GM21619 (cell line): ENCODE data around the gene STK39.

Experiments used
- ATAC-seq: cut with Tn5 transposase; IDR thresholded peaks from one replicate; pipeline ENCODE4 v1.9.1; 2021; ENCODE audit not compliant: unreplicated experiment

STK39 gene

GRCh38 chr2:168024459-168024858 is 222.9 kb downstream of the STK39 start:
- no peak for ATAC-seq

DNA sequence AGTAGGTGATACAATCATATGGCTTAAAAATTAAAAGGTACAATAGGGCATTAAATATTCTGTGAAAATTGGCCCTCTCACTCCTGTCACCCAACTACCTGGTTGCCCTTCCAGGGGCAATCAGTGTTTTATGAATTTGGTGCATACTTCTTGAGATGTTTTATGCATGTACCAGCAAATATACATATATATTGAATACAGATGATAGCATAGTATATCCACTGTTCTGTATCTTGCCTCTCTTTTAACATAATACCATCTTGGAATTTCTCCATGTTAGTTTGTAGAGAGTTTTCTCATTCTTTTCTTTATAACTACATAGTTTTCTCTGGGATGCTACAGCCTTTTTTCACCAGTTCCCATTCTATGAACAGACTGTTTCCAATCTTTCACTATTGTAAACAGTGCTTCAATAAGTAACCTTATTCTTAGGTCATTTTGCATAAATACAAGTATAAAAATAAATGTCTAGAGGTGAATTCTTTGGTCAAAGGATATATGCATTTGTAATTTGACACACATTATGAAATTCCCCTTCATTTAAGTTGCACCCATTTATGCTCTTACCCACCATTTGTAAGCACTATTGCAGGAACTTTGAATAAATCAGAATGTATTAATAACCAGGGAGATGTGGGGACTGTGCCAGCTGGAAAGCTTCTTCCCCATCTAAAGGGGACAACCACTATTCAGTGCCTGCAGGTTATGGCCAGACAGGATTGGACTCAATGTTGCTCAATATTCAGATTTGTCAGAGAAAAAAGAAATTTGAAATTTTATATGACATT is 225.4 kb downstream of the STK39 start:
- ATAC-seq, result no peak

DNA sequence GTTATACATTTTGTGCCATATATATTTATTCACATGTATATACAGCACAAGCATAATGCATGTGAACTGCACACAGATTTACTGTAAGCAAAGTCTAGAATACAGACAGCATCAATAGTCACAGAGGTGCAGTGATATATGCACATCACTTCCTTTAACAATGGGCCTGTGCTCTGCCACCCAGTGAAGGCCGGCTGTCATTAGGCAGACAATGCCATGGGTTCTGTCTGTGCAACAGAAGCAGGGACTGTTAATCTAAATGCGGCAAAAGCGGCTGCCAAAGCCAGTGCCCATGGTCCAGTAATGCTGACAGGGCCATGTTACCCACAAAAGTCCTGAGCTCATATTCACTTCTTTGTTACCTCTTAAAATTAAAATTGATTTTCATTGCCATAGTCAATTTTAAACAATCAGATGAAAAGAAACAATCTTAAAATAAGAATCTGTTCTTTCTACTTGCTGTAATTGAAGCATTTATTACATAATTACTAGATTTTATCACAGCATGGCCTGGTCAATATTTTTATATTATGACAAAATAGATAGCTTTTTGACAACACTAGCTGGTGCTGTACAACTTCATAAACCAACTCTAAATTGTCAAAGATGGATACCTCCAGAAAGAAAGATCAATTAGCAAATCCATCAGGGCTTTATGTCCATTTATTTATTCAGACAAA is 232.0 kb downstream of the STK39 start:
- ATAC-seq, result no peak

- ATAC-seq, result no peak
These were observed 237.5 kb downstream of the STK39 start for GRCh38 chr2:168009900-168010299.

- no peak for ATAC-seq
These were observed 238.7 kb downstream of the STK39 start for GRCh38 chr2:168008646-168009195.

DNA sequence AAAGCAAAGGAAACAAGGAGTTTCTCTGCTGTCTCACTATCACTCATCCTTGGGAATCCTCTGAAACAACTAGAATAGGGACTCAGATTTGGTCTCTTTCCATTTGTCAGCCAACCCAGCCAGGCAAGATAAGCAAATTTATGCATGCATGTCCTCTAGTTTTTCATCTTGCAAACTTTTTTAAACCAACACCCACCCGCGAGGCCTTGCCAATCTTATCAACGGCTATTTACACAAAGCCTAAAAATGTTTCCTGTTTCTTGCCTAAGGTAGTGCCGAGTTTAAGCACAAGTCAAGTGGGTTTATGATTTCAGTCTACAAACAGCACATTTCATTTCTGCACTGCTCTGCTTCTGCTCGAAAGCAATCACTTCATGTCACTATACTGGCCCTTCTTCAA is 240.9 kb downstream of the STK39 start:
- ATAC-seq, result no peak

DNA sequence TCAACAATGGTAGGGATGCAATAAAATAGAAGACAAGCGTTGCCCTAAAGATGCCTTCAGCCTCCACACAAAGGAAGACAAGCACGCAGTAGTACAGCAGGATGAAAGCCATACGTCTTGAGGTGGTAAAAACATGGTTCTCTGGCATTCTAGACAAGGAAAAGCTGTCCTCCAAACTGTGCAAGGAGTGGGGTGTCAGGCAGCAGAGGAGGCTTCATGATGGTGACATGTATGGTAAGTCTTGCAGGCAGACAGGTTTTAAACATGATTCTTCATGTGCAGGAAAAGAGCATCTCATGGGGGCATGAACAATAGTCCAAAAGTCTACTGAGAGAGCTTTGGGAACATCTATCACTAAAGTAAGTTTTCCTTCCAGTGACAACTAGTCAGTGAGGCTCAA is 241.8 kb downstream of the STK39 start:
- no peak for ATAC-seq

DNA sequence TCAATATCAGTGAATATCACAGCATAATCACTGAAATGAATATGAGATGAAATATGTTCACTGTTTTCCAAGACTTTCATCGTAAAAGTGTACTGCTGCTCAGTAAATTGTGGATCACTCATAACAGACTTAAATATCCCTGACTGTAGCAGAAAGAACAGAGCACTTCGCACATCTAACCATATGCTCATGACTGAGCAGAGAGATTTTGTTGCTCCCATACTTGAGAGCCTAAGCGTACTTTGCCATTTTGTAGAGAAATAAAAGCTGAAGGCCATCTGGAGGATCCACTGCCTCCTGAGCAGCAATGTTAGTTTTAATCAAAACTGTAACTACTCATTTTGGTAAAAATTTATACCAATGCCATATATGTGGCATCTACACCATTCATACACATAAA is 243.5 kb downstream of the STK39 start:
- no peak for ATAC-seq

- peak; percentile 74 for ATAC-seq
These were observed 245.3 kb downstream of the STK39 start for GRCh38 chr2:168002021-168002553.

- no peak for ATAC-seq
These were observed 255.1 kb downstream of the STK39 start for GRCh38 chr2:167992278-167992677.

GRCh38 chr2:167990062-167990461 is 257.3 kb downstream of the STK39 start:
- no peak for ATAC-seq

GRCh38 chr2:167988296-167988695 is 259.1 kb downstream of the STK39 start:
- no peak for ATAC-seq

- no peak for ATAC-seq
These were observed 259.8 kb downstream of the STK39 start for GRCh38 chr2:167987558-167987957.

DNA sequence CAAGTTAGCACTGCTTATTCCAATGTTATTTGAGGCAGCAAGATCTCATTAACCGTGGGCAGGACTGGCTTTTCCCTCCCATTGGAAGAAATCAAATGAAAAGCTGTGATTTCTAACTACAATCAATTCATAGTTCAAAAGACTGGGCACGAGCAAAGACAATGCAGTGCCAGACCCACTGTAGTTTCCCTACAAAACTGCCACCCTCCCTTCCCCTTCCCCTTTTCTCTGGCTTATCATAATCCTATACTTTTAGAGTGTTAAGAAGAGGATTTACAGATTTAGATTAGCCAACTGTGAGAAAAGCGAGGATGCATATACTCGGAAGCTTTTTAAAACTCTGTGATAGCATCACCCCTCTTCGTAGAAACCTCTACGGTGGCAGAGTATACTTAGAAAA is 260.4 kb downstream of the STK39 start:
- ATAC-seq, result no peak

DNA sequence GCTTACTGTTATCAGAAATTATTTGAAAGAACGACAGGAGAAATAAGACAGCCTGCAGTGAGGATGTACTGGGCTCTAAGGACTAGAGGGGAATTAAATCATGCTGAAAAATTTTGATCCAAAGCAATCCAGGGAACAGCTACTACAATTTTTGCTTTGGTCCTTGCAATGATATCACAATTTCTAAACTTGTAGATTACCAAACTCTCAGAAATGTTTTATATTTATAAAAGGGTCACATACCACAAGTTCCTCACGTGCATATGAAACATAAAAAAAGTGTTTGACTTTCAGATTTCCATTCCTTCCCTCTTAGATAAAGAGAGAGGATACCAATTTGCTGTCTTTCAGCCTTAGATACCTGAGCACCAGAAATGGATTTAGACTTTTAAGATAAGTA is 261.2 kb downstream of the STK39 start:
- ATAC-seq, result no peak

- ATAC-seq, result no peak
These were observed 265.4 kb downstream of the STK39 start for GRCh38 chr2:167981945-167982344.

DNA sequence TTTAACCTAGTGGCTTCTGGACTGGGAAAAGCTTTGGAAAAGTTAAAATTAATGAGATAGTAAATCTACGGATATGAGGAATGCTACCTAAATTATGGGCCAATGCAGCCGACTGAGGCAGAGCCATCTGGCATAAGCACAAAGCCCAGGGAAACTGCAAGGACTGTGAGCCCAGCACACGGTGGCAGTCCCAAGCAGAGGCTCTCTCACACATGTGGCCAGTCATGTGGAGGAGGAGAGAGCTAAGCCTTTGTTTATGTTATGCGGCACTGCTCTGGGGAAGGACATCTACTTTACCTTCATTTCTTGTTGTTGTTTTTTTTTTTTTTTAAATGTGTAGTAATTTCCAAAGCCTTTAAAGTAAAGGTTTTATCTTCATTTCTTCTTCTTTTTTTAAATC is 267.0 kb downstream of the STK39 start:
- ATAC-seq, result no peak

- ATAC-seq, result no peak
These were observed 274.6 kb downstream of the STK39 start for GRCh38 chr2:167972746-167973145.

DNA sequence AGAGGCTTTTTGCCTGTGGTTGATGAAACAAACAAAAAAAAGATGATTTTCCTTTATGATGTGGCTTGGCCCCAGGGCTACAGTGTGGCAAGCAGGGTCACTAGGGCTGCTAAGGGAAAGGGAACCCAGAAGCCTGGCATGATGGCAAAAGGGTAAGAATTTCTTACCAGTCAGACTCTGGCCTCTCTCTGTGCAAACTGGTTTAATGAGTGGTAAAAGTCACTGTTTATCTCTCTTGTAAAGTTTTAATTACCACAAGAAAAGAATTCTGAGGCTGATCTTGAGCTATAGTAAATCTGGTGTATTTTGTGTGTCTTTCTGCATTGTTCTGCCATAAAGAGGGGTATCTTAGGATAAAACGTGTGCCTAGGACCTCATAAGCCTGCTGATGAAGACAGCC is 275.4 kb downstream of the STK39 start:
- ATAC-seq, result no peak

DNA sequence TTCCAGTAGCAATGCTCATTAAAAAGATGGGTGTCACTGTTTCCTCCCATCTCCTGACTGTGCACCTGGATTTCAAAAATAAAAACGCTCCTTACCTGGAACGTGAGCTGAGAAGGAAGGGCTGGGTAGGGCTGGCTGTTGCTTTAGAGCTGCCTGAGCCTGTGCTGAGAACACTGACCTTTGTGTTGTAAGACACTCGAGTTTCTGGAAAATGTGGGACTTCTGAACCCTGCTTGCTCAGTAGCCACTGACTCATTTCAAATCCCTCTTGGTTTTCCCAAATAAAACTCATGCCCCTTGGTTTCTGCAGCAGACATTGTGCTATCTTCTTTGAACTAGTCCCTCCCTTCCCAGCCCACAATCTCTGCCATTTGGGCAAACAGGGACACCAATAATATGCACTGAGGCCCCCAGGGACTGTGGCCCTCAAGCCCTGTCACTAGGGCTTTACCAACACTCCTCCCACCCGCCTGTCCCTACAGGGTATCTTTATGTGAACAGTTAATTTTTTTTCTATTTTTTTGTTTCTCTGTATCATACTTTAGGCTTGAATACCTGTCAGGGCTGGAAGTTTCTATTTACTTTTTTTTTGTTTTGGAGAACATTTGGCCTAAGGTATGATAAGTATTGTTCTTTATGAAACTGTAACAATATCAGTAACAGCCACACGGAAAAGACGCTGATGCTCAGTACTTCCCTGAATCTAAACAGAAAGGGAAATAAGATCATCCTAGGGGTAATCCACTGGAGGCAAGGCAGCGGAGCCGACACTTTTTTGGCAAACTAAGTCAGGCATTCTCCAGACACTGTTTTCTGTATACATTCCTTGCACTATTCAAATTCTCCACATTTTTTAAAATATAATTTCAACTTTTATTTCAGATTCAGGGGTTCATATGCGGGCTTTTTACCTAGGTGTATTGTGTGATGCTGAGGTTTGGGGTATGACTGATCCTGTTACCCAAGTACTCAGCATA is 280.2 kb downstream of the STK39 start:
- no peak for ATAC-seq
